SK-N-SH treated with all-trans-retinoic acid at 6 μM for 48 hours (cell line): ENCODE measurements around the gene GP2.

Experiments
- ARNTL ChIP-seq: fragments of 450-650 bp; formaldehyde crosslinking; IDR thresholded peaks from 2 replicates; pipeline ENCODE4 v1.5.0; 2020; ENCODE audit warnings: low read depth, mild to moderate bottlenecking, moderate library complexity, borderline replicate concordance
- CSDC2 ChIP-seq: fragments of 250-450 bp; sonication (Bioruptor Pico); IDR thresholded peaks from 2 replicates; pipeline ENCODE4 v1.5.0; 2020; ENCODE audit warnings: mild to moderate bottlenecking, moderate library complexity
- ESRRG ChIP-seq: fragments of 250-450 bp; sonication (Bioruptor Pico); IDR thresholded peaks from 2 replicates; pipeline ENCODE4 v1.6.1; 2021; ENCODE audit warnings: mild to moderate bottlenecking
- PPARA ChIP-seq: fragments of 250-450 bp; sonication (Bioruptor Pico); IDR thresholded peaks from 2 replicates; pipeline ENCODE4 v1.5.0; 2020; ENCODE audit warnings: mild to moderate bottlenecking, borderline replicate concordance
- TCF4 ChIP-seq: fragments of 250-450 bp; sonication (Bioruptor Pico); IDR thresholded peaks from 2 replicates; pipeline ENCODE4 v1.8.0; 2021; ENCODE audit warnings: mild to moderate bottlenecking, moderate library complexity, borderline replicate concordance
- TOX ChIP-seq: fragments of 250-450 bp; sonication (Bioruptor Pico); IDR thresholded peaks from 2 replicates; pipeline ENCODE4 v1.8.0; 2021; ENCODE audit warnings: mild to moderate bottlenecking, moderate library complexity, borderline replicate concordance
- ZNF70 ChIP-seq: fragments of 450-650 bp; formaldehyde crosslinking; IDR thresholded peaks from 2 replicates; pipeline ENCODE4 v1.5.0; 2020; ENCODE audit warnings: mild to moderate bottlenecking, moderate library complexity
- TF ChIP-seq, protein P1 (sequence below): fragments of 250-450 bp; sonication (Bioruptor Pico); IDR thresholded peaks from 2 replicates; pipeline ENCODE4 v1.8.0; 2020; ENCODE audit warnings: mild to moderate bottlenecking, moderate library complexity, borderline replicate concordance
- TF ChIP-seq, protein P2 (sequence below): fragments of 250-450 bp; sonication (Bioruptor Pico); IDR thresholded peaks from 2 replicates; pipeline ENCODE4 v1.5.1; 2020; ENCODE audit warnings: low read depth, mild to moderate bottlenecking, moderate library complexity

DNA sequence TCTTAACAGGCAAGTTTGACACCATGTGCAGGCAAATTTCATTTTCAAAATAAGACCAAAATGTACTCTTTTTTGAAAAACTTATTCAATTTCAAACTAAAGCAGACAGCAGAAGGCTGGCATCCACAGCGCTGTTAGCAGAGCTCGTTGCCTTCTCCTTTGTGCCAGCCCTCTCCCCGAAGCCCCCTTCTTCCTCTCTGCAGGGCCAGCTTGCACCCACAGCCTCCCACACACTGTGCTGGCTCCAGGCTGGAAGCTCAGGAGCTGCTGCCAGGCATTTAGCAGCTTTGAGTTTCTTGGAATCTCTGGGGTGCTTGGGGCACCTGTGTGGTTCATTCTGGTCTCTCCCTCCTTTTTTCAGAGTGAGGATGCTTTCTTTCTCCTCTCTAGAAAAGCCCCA, 37.7 kb downstream of the GP2 start:
- TF ChIP-seq CSDC2 (CRISPR knock-in tag) (no peak), TOX (CRISPR knock-in tag) (no peak), ESRRG (CRISPR knock-in tag) (no peak), PPARA (CRISPR knock-in tag) (no peak), TCF4 (CRISPR knock-in tag) (no peak), ZNF70 (CRISPR knock-in tag) (no peak), ARNTL (CRISPR knock-in tag) (no peak)
- TF ChIP-seq, protein P1, sequence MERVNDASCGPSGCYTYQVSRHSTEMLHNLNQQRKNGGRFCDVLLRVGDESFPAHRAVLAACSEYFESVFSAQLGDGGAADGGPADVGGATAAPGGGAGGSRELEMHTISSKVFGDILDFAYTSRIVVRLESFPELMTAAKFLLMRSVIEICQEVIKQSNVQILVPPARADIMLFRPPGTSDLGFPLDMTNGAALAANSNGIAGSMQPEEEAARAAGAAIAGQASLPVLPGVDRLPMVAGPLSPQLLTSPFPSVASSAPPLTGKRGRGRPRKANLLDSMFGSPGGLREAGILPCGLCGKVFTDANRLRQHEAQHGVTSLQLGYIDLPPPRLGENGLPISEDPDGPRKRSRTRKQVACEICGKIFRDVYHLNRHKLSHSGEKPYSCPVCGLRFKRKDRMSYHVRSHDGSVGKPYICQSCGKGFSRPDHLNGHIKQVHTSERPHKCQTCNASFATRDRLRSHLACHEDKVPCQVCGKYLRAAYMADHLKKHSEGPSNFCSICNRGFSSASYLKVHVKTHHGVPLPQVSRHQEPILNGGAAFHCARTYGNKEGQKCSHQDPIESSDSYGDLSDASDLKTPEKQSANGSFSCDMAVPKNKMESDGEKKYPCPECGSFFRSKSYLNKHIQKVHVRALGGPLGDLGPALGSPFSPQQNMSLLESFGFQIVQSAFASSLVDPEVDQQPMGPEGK (CRISPR knock-in tag): no peak
- TF ChIP-seq, protein P2, sequence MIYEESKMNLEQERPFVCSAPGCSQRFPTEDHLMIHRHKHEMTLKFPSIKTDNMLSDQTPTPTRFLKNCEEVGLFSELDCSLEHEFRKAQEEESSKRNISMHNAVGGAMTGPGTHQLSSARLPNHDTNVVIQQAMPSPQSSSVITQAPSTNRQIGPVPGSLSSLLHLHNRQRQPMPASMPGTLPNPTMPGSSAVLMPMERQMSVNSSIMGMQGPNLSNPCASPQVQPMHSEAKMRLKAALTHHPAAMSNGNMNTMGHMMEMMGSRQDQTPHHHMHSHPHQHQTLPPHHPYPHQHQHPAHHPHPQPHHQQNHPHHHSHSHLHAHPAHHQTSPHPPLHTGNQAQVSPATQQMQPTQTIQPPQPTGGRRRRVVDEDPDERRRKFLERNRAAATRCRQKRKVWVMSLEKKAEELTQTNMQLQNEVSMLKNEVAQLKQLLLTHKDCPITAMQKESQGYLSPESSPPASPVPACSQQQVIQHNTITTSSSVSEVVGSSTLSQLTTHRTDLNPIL (CRISPR knock-in tag): no peak
